H9 (cell line): ENCODE results near the gene NAA25. TPM values are rescaled to one million over a fixed set of nuclear protein-coding genes. Genes with fewer than 3 reads are reported as not detected.

Experiments used
- DNase-seq: peaks from one replicate; pipeline ENCODE4 v3.0.0-alpha.2; 2017
- H2AFZ ChIP-seq: one replicate; pipeline ENCODE4 v1.6.1; 2013; ENCODE audit warnings: mild to moderate bottlenecking, low read length, control low read depth, moderate library complexity
- H2AK5ac ChIP-seq: 2 replicates; pipeline ENCODE4 v1.6.1; 2013; ENCODE audit warnings: low read length, control low read depth, mixed read lengths; ENCODE audit not compliant: insufficient read length
- H2BK120ac ChIP-seq: one replicate; pipeline ENCODE4 v1.6.1; 2013; ENCODE audit warnings: low read depth, mild to moderate bottlenecking, low read length, control low read depth, inconsistent platforms; ENCODE audit not compliant: poor library complexity, severe bottlenecking
- H2BK12ac ChIP-seq: 2 replicates; pipeline ENCODE4 v1.6.1; 2013; ENCODE audit warnings: low read length, control low read depth, mixed read lengths, low read depth; ENCODE audit not compliant: insufficient read length
- H2BK15ac ChIP-seq: 2 replicates; pipeline ENCODE4 v1.6.1; 2013; ENCODE audit warnings: low read depth, low read length, control low read depth
- H2BK20ac ChIP-seq: one replicate; pipeline ENCODE4 v1.6.1; 2013; ENCODE audit warnings: low read depth, mild to moderate bottlenecking, low read length, control low read depth, inconsistent platforms; ENCODE audit not compliant: poor library complexity, severe bottlenecking
- H2BK5ac ChIP-seq: 2 replicates; pipeline ENCODE4 v1.6.1; 2013; ENCODE audit warnings: low read length, control low read depth, mixed read lengths; ENCODE audit not compliant: insufficient read length
- H3K14ac ChIP-seq: 2 replicates; pipeline ENCODE4 v1.6.1; 2013; ENCODE audit warnings: low read length, control low read depth; ENCODE audit not compliant: insufficient read depth
- H3K18ac ChIP-seq: 2 replicates; pipeline ENCODE4 v1.6.1; 2013; ENCODE audit warnings: low read depth, mild to moderate bottlenecking, mixed read lengths, low read length, control low read depth; ENCODE audit not compliant: insufficient read length
- H3K23ac ChIP-seq: 2 replicates; pipeline ENCODE4 v1.6.1; 2013; ENCODE audit warnings: low read length, control low read depth, mixed read lengths, low read depth; ENCODE audit not compliant: insufficient read length
- H3K23me2 ChIP-seq: 2 replicates; pipeline ENCODE4 v1.6.1; 2013; ENCODE audit warnings: low read depth, mild to moderate bottlenecking, mixed read lengths, low read length, control low read depth; ENCODE audit not compliant: insufficient read length, poor library complexity, severe bottlenecking
- H3K27ac ChIP-seq: 2 replicates; pipeline ENCODE4 v1.5.1; 2013; ENCODE audit warnings: low read length, control low read depth, mixed read lengths, low read depth; ENCODE audit not compliant: insufficient read length
- H3K27me3 ChIP-seq: 2 replicates; pipeline ENCODE4 v1.6.1; 2013; ENCODE audit warnings: low read length, control low read depth, inconsistent platforms; ENCODE audit not compliant: insufficient read depth
- H3K4ac ChIP-seq: 2 replicates; pipeline ENCODE4 v1.6.1; 2013; ENCODE audit warnings: low read depth, mild to moderate bottlenecking, control low read depth, inconsistent platforms, low read length, moderate library complexity
- H3K4me1 ChIP-seq: 2 replicates; pipeline ENCODE4 v1.6.1; 2013; ENCODE audit warnings: low read length, control low read depth, inconsistent platforms; ENCODE audit not compliant: insufficient read depth
- H3K4me2 ChIP-seq: 2 replicates; pipeline ENCODE4 v1.6.1; 2013; ENCODE audit warnings: low read length, control low read depth, mixed read lengths; ENCODE audit not compliant: insufficient read length, insufficient read depth
- H3K56ac ChIP-seq: 2 replicates; pipeline ENCODE4 v1.6.1; 2013; ENCODE audit warnings: low read depth, mild to moderate bottlenecking, mixed read lengths, low read length, control low read depth; ENCODE audit not compliant: insufficient read length
- H3K79me1 ChIP-seq: 2 replicates; pipeline ENCODE4 v1.6.1; 2013; ENCODE audit warnings: low read depth, mild to moderate bottlenecking, moderate library complexity, low read length, control low read depth, inconsistent platforms; ENCODE audit not compliant: insufficient read depth, poor library complexity, severe bottlenecking
- H3K79me2 ChIP-seq: 2 replicates; pipeline ENCODE4 v1.6.1; 2013; ENCODE audit warnings: low read length, control low read depth, inconsistent platforms; ENCODE audit not compliant: insufficient read depth
- H3K9ac ChIP-seq: 2 replicates; pipeline ENCODE4 v1.6.1; 2013; ENCODE audit warnings: low read length, control low read depth, mixed read lengths; ENCODE audit not compliant: insufficient read length; ENCODE audit errors: extremely low read depth
- H3K9me3 ChIP-seq: one replicate; pipeline ENCODE4 v1.6.1; 2013; ENCODE audit warnings: low read depth, low read length, inconsistent platforms; ENCODE audit not compliant: control insufficient read depth
- H3T11ph ChIP-seq: one replicate; pipeline ENCODE4 v1.6.1; 2013; ENCODE audit warnings: mild to moderate bottlenecking, low read length, control low read depth, inconsistent platforms
- H4K20me1 ChIP-seq: one replicate; pipeline ENCODE4 v1.6.1; 2013; ENCODE audit not compliant: control insufficient read depth, insufficient read length, insufficient read depth
- H4K5ac ChIP-seq: 2 replicates; pipeline ENCODE4 v1.6.1; 2013; ENCODE audit warnings: low read depth, mild to moderate bottlenecking, mixed read lengths, low read length, control low read depth; ENCODE audit not compliant: insufficient read length
- H4K8ac ChIP-seq: replicated peaks from 2 replicates; pipeline ENCODE4 v1.6.1; 2013; ENCODE audit warnings: low read length, control low read depth, mixed read lengths, low read depth; ENCODE audit not compliant: insufficient read length
- H4K91ac ChIP-seq: 2 replicates; pipeline ENCODE4 v1.6.1; 2013; ENCODE audit warnings: low read depth, mild to moderate bottlenecking, moderate library complexity, mixed read lengths, low read length, control low read depth; ENCODE audit not compliant: insufficient read length
- H3K27ac Mint-ChIP-seq, 3 experiments: 2 replicates in 2 of 3; 3 replicates in 1 of 3; pipeline ENCODE4 v1.8.0; 2020 to 2021; ENCODE audit warnings: mixed read lengths in 3 of 3, mild to moderate bottlenecking in 1 of 3, moderate library complexity in 1 of 3
- H3K27me3 Mint-ChIP-seq: 2 replicates; pipeline ENCODE4 v1.8.0; 2021; ENCODE audit warnings: low read depth, mild to moderate bottlenecking, moderate library complexity, mixed read lengths
- H3K36me3 Mint-ChIP-seq, 3 experiments: 2 replicates in 2 of 3; 3 replicates in 1 of 3; pipeline ENCODE4 v1.8.0; 2020 to 2021; ENCODE audit warnings: low read depth in 3 of 3, mixed read lengths in 3 of 3; ENCODE audit not compliant: insufficient read depth in 1 of 3
- H3K4me1 Mint-ChIP-seq, 2 experiments: 2 replicates each; pipeline ENCODE4 v1.8.0; 2020; ENCODE audit warnings: mixed read lengths in 2 of 2
- H3K4me3 Mint-ChIP-seq, 2 experiments: 2 replicates in 1 of 2; 3 replicates in 1 of 2; pipeline ENCODE4 v1.8.0; 2020 to 2021; ENCODE audit warnings: mild to moderate bottlenecking in 2 of 2, mixed read lengths in 2 of 2, moderate library complexity in 1 of 2
- H3K9me3 Mint-ChIP-seq, 2 experiments: 2 replicates in 1 of 2; 3 replicates in 1 of 2; pipeline ENCODE4 v1.8.0; 2020; ENCODE audit warnings: mild to moderate bottlenecking in 2 of 2, mixed read lengths in 2 of 2, moderate library complexity in 1 of 2
- WGBS: extraction: QIAGEN DNeasy Blood & Tissue Kit; methylation state at CpG from one replicate; pipeline ENCODE4 v1.1.7; 2013; ENCODE audit warnings: missing lambda C conversion rate, low lambda C conversion rate, mixed read lengths; ENCODE audit not compliant: insufficient read length; ENCODE audit errors: extremely low coverage; 5-methylcytosine and 5-hydroxymethylcytosine counted together
- total RNA-seq: library from RNA; stranded (reverse); gene quantifications from 2 replicates; pipeline ENCODE4 v1.2.1, GENCODE V29; 2021
- TF ChIP-seq, protein P1 (sequence below): fragments of 200-600 bp; sonication (generic); conservative IDR thresholded peaks from 3 replicates; pipeline ENCODE4 v1.8.0; 2021; ENCODE audit warnings: antibody characterized with exemption, mild to moderate bottlenecking

Gene NAA25
- total RNA-seq, 1 experiment from 2014 or later: 57.1 TPM

DNA sequence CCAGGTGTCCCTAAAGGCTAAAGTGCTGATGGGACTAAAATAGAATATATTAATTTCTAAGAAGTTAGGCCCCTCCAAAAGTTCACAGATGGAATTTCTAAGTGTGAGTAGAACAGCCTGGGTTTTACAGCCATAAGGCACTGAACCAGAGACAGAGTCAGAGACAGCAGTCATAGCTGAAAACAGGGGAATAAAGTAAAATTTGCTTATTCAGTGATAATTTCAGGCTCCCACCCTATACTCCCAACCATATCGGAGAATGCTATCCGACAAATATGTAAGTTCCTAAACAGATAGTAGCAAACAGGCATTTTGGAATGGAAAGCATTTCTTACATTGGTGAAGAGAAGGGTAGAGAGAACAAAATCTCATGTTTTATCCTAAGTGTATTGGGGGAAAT is 45.3 kb downstream of the NAA25 start:
- TF ChIP-seq, protein P1, sequence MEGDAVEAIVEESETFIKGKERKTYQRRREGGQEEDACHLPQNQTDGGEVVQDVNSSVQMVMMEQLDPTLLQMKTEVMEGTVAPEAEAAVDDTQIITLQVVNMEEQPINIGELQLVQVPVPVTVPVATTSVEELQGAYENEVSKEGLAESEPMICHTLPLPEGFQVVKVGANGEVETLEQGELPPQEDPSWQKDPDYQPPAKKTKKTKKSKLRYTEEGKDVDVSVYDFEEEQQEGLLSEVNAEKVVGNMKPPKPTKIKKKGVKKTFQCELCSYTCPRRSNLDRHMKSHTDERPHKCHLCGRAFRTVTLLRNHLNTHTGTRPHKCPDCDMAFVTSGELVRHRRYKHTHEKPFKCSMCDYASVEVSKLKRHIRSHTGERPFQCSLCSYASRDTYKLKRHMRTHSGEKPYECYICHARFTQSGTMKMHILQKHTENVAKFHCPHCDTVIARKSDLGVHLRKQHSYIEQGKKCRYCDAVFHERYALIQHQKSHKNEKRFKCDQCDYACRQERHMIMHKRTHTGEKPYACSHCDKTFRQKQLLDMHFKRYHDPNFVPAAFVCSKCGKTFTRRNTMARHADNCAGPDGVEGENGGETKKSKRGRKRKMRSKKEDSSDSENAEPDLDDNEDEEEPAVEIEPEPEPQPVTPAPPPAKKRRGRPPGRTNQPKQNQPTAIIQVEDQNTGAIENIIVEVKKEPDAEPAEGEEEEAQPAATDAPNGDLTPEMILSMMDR: no peak
- Mint-ChIP-seq H3K4me3 (no peak overlapping the region), H3K27me3 (no peaks in the 10 kb centered on the region), H3K4me1 (no peaks in the 10 kb centered on the region), H3K27ac (no peak overlapping the region), H3K36me3 (peaks cover 38 to 86% (median 66%) of the 10 kb centered on the region in 3 experiments), H3K9me3 (no peaks in the 10 kb centered on the region)
- H3K4me2 ChIP-seq: no peak overlapping the region
- no peaks in the 10 kb centered on the region for H3K79me1 ChIP-seq
- no peak overlapping the region for H3K9ac ChIP-seq
- H3K27me3 ChIP-seq: no peaks in the 10 kb centered on the region
- no peaks in the 10 kb centered on the region for H3K4me1 ChIP-seq
- no peaks in the 10 kb centered on the region for H3K79me2 ChIP-seq
- no peak overlapping the region for H3K56ac ChIP-seq
- no peak overlapping the region for H2AFZ ChIP-seq
- H2BK5ac ChIP-seq: no peak overlapping the region
- no peak overlapping the region for H2BK20ac ChIP-seq
- no peak overlapping the region for H3T11ph ChIP-seq
- no peak overlapping the region for H4K91ac ChIP-seq
- H3K23ac ChIP-seq: no peak overlapping the region
- H3K18ac ChIP-seq: no peak overlapping the region
- H3K4ac ChIP-seq: no peak overlapping the region
- no peak overlapping the region for H2BK120ac ChIP-seq
- H3K27ac ChIP-seq: no peak overlapping the region
- H4K20me1 ChIP-seq: no peaks in the 10 kb centered on the region
- no peaks in the 10 kb centered on the region for H3K23me2 ChIP-seq
- H2BK12ac ChIP-seq: no peak overlapping the region
- H3K14ac ChIP-seq: no peak overlapping the region
- H4K5ac ChIP-seq: no peak overlapping the region
- whole genome bisulfite sequencing: no CpG with 5 or more reads among the region's 2 CpGs
- H3K9me3 ChIP-seq: no peaks in the 10 kb centered on the region
- no peak for DNase-seq
- no peak overlapping the region for H4K8ac ChIP-seq
- no peak overlapping the region for H2BK15ac ChIP-seq
- no peak overlapping the region for H2AK5ac ChIP-seq
